Measurements from ENCODE around the gene UBL4A. TPM values are rescaled to one million over a fixed set of nuclear protein-coding genes. Genes with fewer than 3 reads are reported as not detected.

The UBL4A gene
- total RNA-seq, 3 donors from 2014 or later, result 36.2 to 40.1 (median 38.3) TPM

- Histone ChIP-seq H3K36me3 (no peaks in the 10 kb centered on the region), H3K27me3 (peaks cover 0 to 36% of the 10 kb centered on the region in 2 donors)
- intact Hi-C loops (cut with DNase I; ENCODE audit: low total_unique reads), result no loop called here
These were observed 18.2 kb downstream of the UBL4A start for GRCh38 chrX:154468217-154468616.

GRCh38 chrX:154467556-154467955 is 18.9 kb downstream of the UBL4A start:
- no peak overlapping the region for H3K4me3 ChIP-seq
- H3K4me1 ChIP-seq, result no peaks in the 10 kb centered on the region
- H3K36me3 ChIP-seq, result no peaks in the 10 kb centered on the region
- no peak for DNase-seq (ENCODE audit: low spot score in 2 of 2)
- peaks cover 0 to 3% of the 10 kb centered on the region in 2 donors for H3K9me3 ChIP-seq
- no peak overlapping the region for H3K27ac ChIP-seq
- H3K27me3 ChIP-seq, result peaks cover 0 to 33% of the 10 kb centered on the region in 2 donors
- intact Hi-C loops (cut with DNase I; ENCODE audit: low total_unique reads), result no loop called here
- TF ChIP-seq POLR2AphosphoS5 (IDR thresholded peaks at IDR 0.05) (no peak), POLR2A (IDR thresholded peaks at IDR 0.05) (no peak)
- TF ChIP-seq, protein P1, sequence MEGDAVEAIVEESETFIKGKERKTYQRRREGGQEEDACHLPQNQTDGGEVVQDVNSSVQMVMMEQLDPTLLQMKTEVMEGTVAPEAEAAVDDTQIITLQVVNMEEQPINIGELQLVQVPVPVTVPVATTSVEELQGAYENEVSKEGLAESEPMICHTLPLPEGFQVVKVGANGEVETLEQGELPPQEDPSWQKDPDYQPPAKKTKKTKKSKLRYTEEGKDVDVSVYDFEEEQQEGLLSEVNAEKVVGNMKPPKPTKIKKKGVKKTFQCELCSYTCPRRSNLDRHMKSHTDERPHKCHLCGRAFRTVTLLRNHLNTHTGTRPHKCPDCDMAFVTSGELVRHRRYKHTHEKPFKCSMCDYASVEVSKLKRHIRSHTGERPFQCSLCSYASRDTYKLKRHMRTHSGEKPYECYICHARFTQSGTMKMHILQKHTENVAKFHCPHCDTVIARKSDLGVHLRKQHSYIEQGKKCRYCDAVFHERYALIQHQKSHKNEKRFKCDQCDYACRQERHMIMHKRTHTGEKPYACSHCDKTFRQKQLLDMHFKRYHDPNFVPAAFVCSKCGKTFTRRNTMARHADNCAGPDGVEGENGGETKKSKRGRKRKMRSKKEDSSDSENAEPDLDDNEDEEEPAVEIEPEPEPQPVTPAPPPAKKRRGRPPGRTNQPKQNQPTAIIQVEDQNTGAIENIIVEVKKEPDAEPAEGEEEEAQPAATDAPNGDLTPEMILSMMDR (IDR thresholded peaks at IDR 0.05), result no peak

More at GRCh38 chrX:154468217-154468616, 18.2 kb downstream of the UBL4A start:
- Histone ChIP-seq H3K9me3 (peaks cover 0 to 3% of the 10 kb centered on the region in 2 donors), H3K27ac (no peak overlapping the region), H3K4me3 (no peak overlapping the region), H3K4me1 (no peaks in the 10 kb centered on the region)
- TF ChIP-seq, protein P1 (IDR thresholded peaks at IDR 0.05), result no peak
- no peak for TF ChIP-seq POLR2A (IDR thresholded peaks at IDR 0.05)
- TF ChIP-seq POLR2AphosphoS5 (IDR thresholded peaks at IDR 0.05), result no peak
- no peak for DNase-seq (ENCODE audit: low spot score in 2 of 2)

- TF ChIP-seq POLR2AphosphoS5 (IDR thresholded peaks at IDR 0.05), result no peak
- intact Hi-C loops (cut with DNase I; ENCODE audit: low total_unique reads), result no loop called here
- H3K4me1 ChIP-seq, result no peaks in the 10 kb centered on the region
- peaks cover 0 to 3% of the 10 kb centered on the region in 2 donors for H3K9me3 ChIP-seq
- no peak for DNase-seq (ENCODE audit: low spot score in 2 of 2)
- H3K4me3 ChIP-seq, result no peak overlapping the region
- no peaks in the 10 kb centered on the region for H3K36me3 ChIP-seq
- H3K27ac ChIP-seq, result no peak overlapping the region
- peaks cover 0 to 29% of the 10 kb centered on the region in 2 donors for H3K27me3 ChIP-seq
These were observed 19.5 kb downstream of the UBL4A start for GRCh38 chrX:154466907-154467306.

DNA sequence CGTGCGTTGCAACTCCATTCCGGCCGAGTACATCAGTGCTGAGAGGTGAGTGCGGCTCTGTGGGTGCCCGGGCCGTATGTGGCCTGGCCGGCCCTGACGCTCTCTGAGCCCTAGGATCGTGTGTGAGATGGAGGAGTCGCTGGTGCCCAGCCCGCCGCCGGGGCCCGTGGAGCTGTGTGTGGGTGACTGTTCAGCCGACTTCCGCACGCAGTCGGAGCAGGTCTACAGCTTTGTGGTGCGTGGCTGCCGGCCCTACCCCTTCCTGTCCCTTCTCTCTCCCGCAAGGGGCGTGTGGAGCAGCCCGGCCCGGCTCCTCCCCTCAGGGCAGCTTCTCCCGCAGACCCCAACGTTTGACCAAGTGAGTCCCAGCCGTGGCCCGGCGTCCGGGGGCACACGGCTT is 20.4 kb downstream of the UBL4A start:
- TF ChIP-seq POLR2A (IDR thresholded peaks at IDR 0.05) (no peak), POLR2AphosphoS5 (IDR thresholded peaks at IDR 0.05) (no peak)
- TF ChIP-seq, protein P1 (IDR thresholded peaks at IDR 0.05), result no peak
- H3K36me3 ChIP-seq, result no peaks in the 10 kb centered on the region
- intact Hi-C loops (cut with DNase I; ENCODE audit: low total_unique reads), result no loop called here

DNA sequence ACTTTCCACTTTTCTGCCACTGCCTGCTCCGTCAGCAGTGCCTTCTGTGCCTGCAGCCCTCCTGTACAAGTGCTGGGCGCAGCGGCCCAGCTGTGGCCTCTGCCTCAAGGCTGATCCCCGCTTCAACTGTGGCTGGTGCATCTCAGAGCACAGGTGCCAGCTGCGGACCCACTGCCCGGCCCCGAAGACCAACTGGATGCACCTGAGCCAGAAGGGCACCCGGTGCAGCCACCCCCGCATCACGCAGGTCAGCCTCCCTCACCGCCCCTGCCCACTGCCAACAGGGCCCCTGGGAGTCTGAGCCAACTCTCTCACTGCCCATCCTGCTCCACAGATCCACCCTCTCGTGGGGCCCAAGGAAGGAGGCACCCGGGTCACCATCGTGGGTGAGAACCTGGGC is 20.8 kb downstream of the UBL4A start:
- Histone ChIP-seq H3K36me3 (no peaks in the 10 kb centered on the region), H3K9me3 (peaks cover 0 to 3% of the 10 kb centered on the region in 2 donors), H3K4me3 (no peak overlapping the region), H3K27me3 (peaks cover 0 to 29% of the 10 kb centered on the region in 2 donors), H3K4me1 (no peaks in the 10 kb centered on the region), H3K27ac (no peak overlapping the region)
- intact Hi-C loops (cut with DNase I; ENCODE audit: low total_unique reads), result no loop called here
- DNase-seq (ENCODE audit: low spot score in 2 of 2), result no peak
- TF ChIP-seq POLR2A (IDR thresholded peaks at IDR 0.05) (no peak), POLR2AphosphoS5 (IDR thresholded peaks at IDR 0.05) (no peak)
- TF ChIP-seq, protein P1 (IDR thresholded peaks at IDR 0.05), result no peak

More for the DNA sequence above, 20.4 kb downstream of the UBL4A start:
- H3K4me3 ChIP-seq, result no peak overlapping the region
- peaks cover 0 to 3% of the 10 kb centered on the region in 2 donors for H3K9me3 ChIP-seq
- H3K27ac ChIP-seq, result no peak overlapping the region
- peaks cover 0 to 29% of the 10 kb centered on the region in 2 donors for H3K27me3 ChIP-seq
- DNase-seq (ENCODE audit: low spot score in 2 of 2), result no peak
- H3K4me1 ChIP-seq, result no peaks in the 10 kb centered on the region

Measured in breast epithelium (tissue), 4 donors.